Thyroid gland (tissue), 4 donors: ENCODE results near the gene ADAMTSL1.

Experiments used
- CTCF ChIP-seq, 6 experiments: fragments of 200-600 bp in 3 of 6; fragments of 450-650 bp in 3 of 6; sonication (generic) in 3 of 6; IDR thresholded peaks; one replicate each; pipeline ENCODE4 v1.5.1; 2016 to 2019; ENCODE audit warnings: antibody characterized with exemption in 6 of 6, mild to moderate bottlenecking in 2 of 6, inconsistent platforms in 1 of 6, moderate library complexity in 1 of 6
- POLR2A ChIP-seq, 2 donors: fragments of 450-650 bp; IDR thresholded peaks; one replicate each; pipeline ENCODE4 v1.6.1; 2017; ENCODE audit warnings: antibody characterized with exemption in 2 of 2, mild to moderate bottlenecking in 2 of 2, moderate library complexity in 1 of 2

- TF ChIP-seq POLR2A (IDR thresholded peaks at IDR 0.05) (no peak), CTCF (IDR thresholded peaks at IDR 0.05) (no peak)
These were observed 13.7 kb downstream of the ADAMTSL1 start for GRCh38 chr9:18487611-18488010.
